VCaP (cell line): ENCODE results near the gene CDH3.

Source experiments
- H3K27ac ChIP-seq: fragments of 450-650 bp; 2 replicates; pipeline ENCODE4 v1.5.1; 2017
- TF ChIP-seq, protein P1 (sequence below): fragments of 450-650 bp; conservative IDR thresholded peaks from 2 replicates; pipeline ENCODE4 v1.5.1; 2017; ENCODE audit warnings: mild to moderate bottlenecking, moderate library complexity

The CDH3 gene

DNA sequence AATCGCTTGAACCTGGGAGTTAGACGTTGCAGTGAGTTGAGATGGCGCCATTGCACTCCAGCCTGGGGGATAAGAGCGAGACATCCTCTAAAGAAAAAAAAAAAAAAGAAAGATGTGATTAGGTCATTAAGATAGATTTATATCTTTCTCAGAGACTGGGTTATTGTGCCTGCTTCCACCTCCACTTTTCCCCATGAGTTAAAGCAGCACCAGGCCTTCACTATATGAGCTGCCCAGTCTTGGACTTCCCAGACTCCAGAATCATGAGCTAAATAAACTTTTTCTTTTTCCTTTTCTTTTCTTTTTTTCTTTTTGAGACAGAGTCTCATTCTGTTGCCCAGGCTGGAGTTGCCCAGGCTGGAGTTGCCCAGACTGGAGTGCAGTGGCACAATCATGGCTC, 72.6 kb downstream of the CDH3 start:
- TF ChIP-seq, protein P1, sequence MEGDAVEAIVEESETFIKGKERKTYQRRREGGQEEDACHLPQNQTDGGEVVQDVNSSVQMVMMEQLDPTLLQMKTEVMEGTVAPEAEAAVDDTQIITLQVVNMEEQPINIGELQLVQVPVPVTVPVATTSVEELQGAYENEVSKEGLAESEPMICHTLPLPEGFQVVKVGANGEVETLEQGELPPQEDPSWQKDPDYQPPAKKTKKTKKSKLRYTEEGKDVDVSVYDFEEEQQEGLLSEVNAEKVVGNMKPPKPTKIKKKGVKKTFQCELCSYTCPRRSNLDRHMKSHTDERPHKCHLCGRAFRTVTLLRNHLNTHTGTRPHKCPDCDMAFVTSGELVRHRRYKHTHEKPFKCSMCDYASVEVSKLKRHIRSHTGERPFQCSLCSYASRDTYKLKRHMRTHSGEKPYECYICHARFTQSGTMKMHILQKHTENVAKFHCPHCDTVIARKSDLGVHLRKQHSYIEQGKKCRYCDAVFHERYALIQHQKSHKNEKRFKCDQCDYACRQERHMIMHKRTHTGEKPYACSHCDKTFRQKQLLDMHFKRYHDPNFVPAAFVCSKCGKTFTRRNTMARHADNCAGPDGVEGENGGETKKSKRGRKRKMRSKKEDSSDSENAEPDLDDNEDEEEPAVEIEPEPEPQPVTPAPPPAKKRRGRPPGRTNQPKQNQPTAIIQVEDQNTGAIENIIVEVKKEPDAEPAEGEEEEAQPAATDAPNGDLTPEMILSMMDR = no peak
- no peak overlapping the region for H3K27ac ChIP-seq

DNA sequence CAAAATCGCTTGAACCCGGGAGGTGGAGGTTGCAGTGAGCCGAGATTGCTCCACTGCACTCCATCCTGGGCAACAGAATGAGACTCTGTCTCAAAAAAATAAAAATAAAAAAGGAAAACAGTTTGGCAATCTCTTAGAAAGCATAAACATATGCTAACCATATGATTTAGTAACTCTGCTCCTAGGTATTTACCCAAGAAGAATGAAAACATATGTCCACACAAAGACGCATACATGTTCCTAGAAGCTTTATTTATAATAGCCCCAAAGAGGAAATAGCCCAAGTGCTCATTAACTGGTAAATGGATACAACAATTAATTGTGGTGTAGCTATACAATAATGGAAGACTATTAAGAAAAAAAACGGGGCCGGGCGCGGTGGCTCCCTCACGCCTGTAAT, 73.5 kb downstream of the CDH3 start:
- H3K27ac ChIP-seq = no peak overlapping the region
- TF ChIP-seq, protein P1 = no peak

DNA sequence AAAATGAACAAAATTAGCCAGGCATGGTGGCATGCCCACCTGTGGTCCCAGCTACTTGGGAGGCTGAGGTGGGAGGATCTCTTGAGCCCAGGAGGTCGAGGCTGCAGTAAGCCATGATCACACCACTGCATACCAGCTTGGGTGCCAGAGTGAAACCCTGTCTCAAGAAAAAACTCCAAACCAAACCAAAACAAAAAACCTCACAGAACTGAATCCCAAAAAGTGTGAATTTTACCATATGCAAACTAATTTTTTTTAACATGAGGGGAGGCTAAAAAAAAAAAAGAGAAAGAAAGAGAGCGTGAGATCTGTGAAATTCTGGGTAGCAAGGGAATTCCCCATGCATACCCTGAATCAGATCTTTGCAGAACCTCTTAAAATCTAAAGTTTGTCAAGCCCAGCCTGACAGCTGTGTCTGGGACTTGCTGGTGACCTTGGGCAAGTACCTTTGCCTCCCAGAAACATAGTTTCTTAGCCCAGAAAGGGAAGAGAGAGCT, 74.9 kb downstream of the CDH3 start:
- no peak overlapping the region for H3K27ac ChIP-seq
- TF ChIP-seq, protein P1 = no peak

DNA sequence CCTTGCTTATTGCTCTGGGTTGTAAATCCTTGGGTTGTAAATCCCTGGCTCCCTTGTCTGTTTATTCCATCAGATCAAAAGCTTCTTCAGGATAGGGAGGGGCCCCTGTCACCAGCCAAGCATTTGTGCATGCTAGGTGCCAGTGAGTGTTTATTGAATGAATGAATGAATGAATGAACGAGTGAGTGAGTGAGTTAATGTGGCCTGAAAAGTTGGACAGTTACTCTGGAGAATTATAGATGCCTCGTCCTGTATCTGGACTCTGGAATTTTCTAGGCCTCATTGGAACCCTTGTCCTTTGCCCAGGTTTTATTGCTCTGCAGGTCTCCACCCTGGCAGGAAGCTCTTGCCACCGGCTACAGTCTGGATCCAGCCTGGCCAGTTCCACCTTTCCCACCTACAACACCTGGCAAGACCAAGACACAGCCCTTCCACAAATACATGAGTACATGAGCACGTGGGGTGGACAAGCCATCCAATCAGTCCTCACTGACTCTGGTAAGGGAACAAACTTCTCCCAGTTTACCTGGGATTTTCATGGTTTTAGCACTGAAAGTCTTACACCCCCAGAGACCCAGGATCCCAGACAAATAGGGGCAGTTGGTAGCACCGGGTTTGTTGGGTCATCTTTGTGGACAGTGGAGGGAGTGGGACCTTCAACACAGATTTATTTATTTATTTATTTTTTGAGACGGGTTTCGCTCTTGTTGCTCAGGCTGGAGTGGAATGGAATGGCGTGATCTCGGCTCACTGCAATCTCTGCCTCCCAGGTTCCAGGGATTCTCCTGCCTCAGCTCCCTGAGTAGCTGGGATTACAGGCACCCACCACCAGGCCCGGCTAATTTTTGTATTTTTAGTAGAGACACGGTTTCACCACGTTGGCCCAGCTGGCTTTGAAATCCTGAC, 77.3 kb downstream of the CDH3 start:
- TF ChIP-seq, protein P1 = no peak
- H3K27ac ChIP-seq = no peak overlapping the region

DNA sequence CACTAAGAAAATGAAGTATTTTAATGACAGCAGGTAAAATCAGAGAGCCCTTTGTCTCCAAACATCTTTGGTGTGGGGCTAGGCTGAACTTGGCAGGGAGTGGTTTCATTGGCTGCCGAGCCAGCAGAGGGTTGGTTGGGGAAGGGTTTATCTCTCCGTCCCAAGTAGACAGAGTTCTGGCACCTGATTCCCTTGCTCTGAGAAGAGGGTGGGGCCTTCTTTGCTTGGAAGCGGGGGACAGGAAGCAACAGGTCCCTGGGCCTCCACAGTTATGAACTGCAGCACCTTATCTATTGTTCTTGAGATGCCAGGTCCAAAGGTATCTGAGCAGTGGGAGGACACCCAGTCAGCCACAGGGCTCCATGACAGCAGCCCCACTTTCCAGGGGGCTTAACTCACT, 79.7 kb downstream of the CDH3 start:
- H3K27ac ChIP-seq = no peak overlapping the region
- TF ChIP-seq, protein P1 = no peak

DNA sequence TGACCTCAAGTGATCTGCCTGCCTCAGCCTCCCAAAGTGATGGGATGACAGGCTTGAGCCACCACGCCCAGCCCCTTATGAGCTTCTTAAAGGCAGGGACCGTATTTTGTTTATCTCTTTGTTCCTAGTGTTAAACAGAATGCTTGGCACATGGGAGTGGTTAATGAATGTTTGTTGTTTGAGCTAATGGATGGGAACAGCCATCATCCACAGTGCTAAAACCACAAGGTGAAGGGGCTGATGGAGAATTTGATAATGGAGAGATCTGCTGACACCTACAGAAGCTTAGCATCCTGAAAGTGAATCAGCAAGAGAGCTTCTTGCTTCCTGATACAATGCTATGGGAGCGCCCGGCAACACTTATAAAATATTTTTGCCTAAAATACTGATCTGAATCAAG, 83.4 kb downstream of the CDH3 start:
- TF ChIP-seq, protein P1 = no peak
- H3K27ac ChIP-seq = no peak overlapping the region

DNA sequence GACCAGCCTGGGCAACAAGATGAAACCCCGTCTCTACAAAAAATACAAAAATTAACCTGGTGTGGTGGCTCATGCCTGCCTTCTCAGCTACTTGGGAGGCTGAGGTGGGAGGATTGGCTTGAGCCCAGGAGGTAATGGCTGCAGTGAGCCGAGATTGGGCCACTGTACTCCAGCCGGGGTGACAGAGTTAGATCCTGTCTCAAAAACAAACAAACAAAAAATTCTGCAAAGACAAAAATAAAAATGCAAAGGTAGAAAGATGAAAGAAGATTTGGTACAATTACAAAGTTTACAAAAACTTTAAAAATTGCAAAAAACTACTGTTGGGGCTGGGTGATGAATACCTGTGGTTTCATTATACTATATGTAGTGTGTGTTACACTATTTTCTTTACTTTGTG, 86.5 kb downstream of the CDH3 start:
- peak overlapping the region; percentile 76 for H3K27ac ChIP-seq
- TF ChIP-seq, protein P1 = no peak
